Lung (tissue), 12 donors: ENCODE measurements around the gene ANKRD31. TPM values are rescaled to one million over a fixed set of nuclear protein-coding genes. Genes with fewer than 3 reads are reported as not detected.

Source experiments
- ATAC-seq: fragments of 200-7000 bp; cut with Tn5 transposase; one replicate; pipeline ENCODE4 v1.9.1; 2020; ENCODE audit warnings: moderate number of reproducible peaks; ENCODE audit not compliant: insufficient read depth, low FRiP score
- DNase-seq, 3 donors: peaks; one replicate each; pipeline ENCODE4 v3.0.0-alpha.2; 2013 to 2017
- H3K27ac ChIP-seq, 2 donors: one replicate each; pipeline ENCODE4 v1.5.1; 2013; ENCODE audit warnings: mild to moderate bottlenecking in 2 of 2, moderate library complexity in 2 of 2, control low read depth in 1 of 2, inconsistent platforms in 1 of 2, low read depth in 1 of 2, low read length in 1 of 2
- H3K27me3 ChIP-seq, 3 donors: one replicate each; pipeline ENCODE4 v1.5.1; 2013; ENCODE audit warnings: low read length in 2 of 3; ENCODE audit not compliant: control insufficient read depth in 3 of 3, insufficient read depth in 3 of 3
- H3K36me3 ChIP-seq, 4 donors: one replicate each; pipeline ENCODE4 v1.5.1; 2013; ENCODE audit warnings: low read length in 4 of 4, mild to moderate bottlenecking in 1 of 4, moderate library complexity in 1 of 4; ENCODE audit not compliant: control insufficient read depth in 4 of 4, insufficient read depth in 4 of 4
- H3K4me1 ChIP-seq, 5 donors: one replicate each; pipeline ENCODE4 v1.5.1; 2013; ENCODE audit warnings: low read length in 5 of 5, mild to moderate bottlenecking in 2 of 5, moderate library complexity in 1 of 5; ENCODE audit not compliant: control insufficient read depth in 5 of 5, insufficient read depth in 5 of 5
- H3K4me3 ChIP-seq: one replicate; pipeline ENCODE4 v1.5.1; 2013; ENCODE audit warnings: mild to moderate bottlenecking, control low read depth, moderate library complexity
- H3K9ac ChIP-seq, 2 donors: one replicate each; pipeline ENCODE4 v1.5.1; 2013; ENCODE audit warnings: low read length in 2 of 2, control low read depth in 1 of 2; ENCODE audit not compliant: insufficient read depth in 1 of 2
- H3K9me3 ChIP-seq, 4 donors: one replicate each; pipeline ENCODE4 v1.5.1; 2013; ENCODE audit warnings: low read length in 3 of 4, mild to moderate bottlenecking in 1 of 4, moderate library complexity in 1 of 4; ENCODE audit not compliant: control insufficient read depth in 4 of 4, insufficient read depth in 3 of 4
- CTCF ChIP-seq: IDR thresholded peaks from 2 replicates; pipeline ENCODE4 v1.5.1; 2012; ENCODE audit warnings: mild to moderate bottlenecking; ENCODE audit errors: control extremely low read depth, extremely low read depth
- WGBS, 2 donors: extraction: QIAGEN DNeasy Blood & Tissue Kit; methylation state at CpG; one replicate each; pipeline ENCODE4 v1.1.7; 2013; 5-methylcytosine and 5-hydroxymethylcytosine counted together
- polyA plus RNA-seq, 2 donors: library from polyadenylated mRNA; stranded (reverse); fragments of 200-250 nt; gene quantifications; one replicate each; pipeline ENCODE4 v1.2.1, GENCODE V29; 2013
- total RNA-seq, 2 donors: library from RNA; depleted of rRNA in 1 of 2; stranded (reverse); fragments of >200 nt in 1 of 2; gene quantifications; one replicate each; pipeline ENCODE4 v1.2.1, GENCODE V29; 2014 to 2021
- donor health status: control.
- donor health status: control.
- donor health status: Bipolar disorder and iron deficiency.
- donor health status: healthy.
- donor health status: DM: yes; HTN: yes; CAD: no.

ANKRD31 gene
- total and polyA plus RNA-seq, 4 donors, result 0.06 to 0.51 (median 0.16) TPM

GRCh38 chr5:75059912-75060545, 176.6 kb downstream of the ANKRD31 start:
- Histone ChIP-seq H3K36me3 (no peaks in the 10 kb centered on the region), H3K4me3 (no peak overlapping the region), H3K9ac (no peak overlapping the region), H3K9me3 (no peaks in the 10 kb centered on the region), H3K27ac (no peak overlapping the region), H3K4me1 (no peaks in the 10 kb centered on the region), H3K27me3 (no peaks in the 10 kb centered on the region)
- 34 to 60% methylated on average over 4 of the region's 4 CpGs for WGBS, 2 donors
- no peak for ATAC-seq
- TF ChIP-seq CTCF, result no peak
- DNase-seq, result no peak

- 89 to 92% methylated on average over 3 of the region's 3 CpGs for WGBS, 2 donors
- Histone ChIP-seq H3K27ac (no peak overlapping the region), H3K4me3 (no peak overlapping the region), H3K4me1 (peaks cover 0 to 7% (median 3%) of the 10 kb centered on the region in 5 donors), H3K9ac (no peak overlapping the region), H3K36me3 (no peaks in the 10 kb centered on the region), H3K27me3 (no peaks in the 10 kb centered on the region), H3K9me3 (no peaks in the 10 kb centered on the region)
- DNase-seq, result no peak
- no peak for TF ChIP-seq CTCF
- ATAC-seq, result no peak
Observed at GRCh38 chr5:75058986-75059535, 177.6 kb downstream of the ANKRD31 start.

- Histone ChIP-seq H3K27me3 (no peaks in the 10 kb centered on the region), H3K4me3 (no peak overlapping the region), H3K36me3 (no peaks in the 10 kb centered on the region), H3K4me1 (peaks cover 0 to 9% (median 3%) of the 10 kb centered on the region in 5 donors), H3K27ac (no peak overlapping the region), H3K9ac (no peak overlapping the region), H3K9me3 (no peaks in the 10 kb centered on the region)
- ATAC-seq (no peak), DNase-seq (no peak)
- TF ChIP-seq CTCF, result no peak
- 22 to 30% methylated on average over 2 of the region's 2 CpGs for WGBS, 2 donors
Observed at GRCh38 chr5:75057561-75057960, 179.1 kb downstream of the ANKRD31 start.
